Activated gamma-delta T cell (primary cell): ENCODE data around the gene KCNAB1.
"Not testable (repeated sequence)": the region's sequence is repeated elsewhere in the genome, so short reads cannot be mapped to it uniquely, and the experiment has no call there.

ENCODE experiments used
- DNase-seq: peaks from one replicate; lab custom pipeline; 2025; lab: John Stamatoyannopoulos, UW

KCNAB1 gene

DNA sequence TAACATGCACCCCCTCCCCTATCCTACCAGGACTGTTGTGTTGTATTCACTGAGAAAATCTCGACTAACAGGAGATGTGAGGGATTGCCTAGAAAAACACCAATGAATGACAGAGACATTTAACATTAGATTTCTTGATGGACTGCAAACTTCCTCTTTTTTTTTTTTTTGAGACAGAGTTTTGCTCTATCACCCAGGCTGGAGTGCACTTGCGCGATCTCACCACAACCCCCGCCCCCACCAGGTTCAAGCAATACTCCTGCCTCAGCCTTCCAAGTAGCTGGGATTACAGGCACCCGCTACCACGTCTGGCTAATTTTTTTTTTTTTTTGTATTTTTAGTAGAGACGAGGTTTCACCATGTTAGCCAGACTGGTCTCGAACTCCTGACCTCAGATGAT lies 17.0 kb downstream of the KCNAB1 start:
- not testable (repeated sequence) for DNase-seq

GRCh38 chr3:156140001-156140595 lies 19.7 kb downstream of the KCNAB1 start:
- no peak for DNase-seq

- no peak for DNase-seq
Measured at GRCh38 chr3:156142702-156143101, 22.3 kb downstream of the KCNAB1 start.

- DNase-seq = no peak
Measured at GRCh38 chr3:156143136-156143535, 22.8 kb downstream of the KCNAB1 start.

- no peak for DNase-seq
Measured at GRCh38 chr3:156144060-156144459, 23.7 kb downstream of the KCNAB1 start.

DNA sequence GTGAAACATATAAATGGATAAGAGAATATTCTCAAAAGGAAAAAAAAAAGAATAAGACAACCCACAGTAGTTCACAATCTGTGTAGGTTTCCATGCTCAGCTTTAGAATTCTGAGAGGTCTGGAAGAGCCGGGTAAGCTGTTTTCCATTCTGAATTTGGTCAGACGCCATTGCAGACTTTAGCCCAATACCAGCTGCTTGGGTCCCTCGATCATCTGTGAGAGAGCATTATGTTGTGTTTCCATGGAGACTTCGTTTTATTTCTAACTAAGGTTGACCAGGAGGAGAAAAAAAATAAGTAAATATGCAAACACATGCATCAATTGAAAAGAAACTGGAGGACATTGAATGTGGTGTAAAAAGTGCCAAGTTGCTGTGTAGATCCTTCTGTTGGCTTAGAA lies 25.5 kb downstream of the KCNAB1 start:
- DNase-seq = no peak

DNA sequence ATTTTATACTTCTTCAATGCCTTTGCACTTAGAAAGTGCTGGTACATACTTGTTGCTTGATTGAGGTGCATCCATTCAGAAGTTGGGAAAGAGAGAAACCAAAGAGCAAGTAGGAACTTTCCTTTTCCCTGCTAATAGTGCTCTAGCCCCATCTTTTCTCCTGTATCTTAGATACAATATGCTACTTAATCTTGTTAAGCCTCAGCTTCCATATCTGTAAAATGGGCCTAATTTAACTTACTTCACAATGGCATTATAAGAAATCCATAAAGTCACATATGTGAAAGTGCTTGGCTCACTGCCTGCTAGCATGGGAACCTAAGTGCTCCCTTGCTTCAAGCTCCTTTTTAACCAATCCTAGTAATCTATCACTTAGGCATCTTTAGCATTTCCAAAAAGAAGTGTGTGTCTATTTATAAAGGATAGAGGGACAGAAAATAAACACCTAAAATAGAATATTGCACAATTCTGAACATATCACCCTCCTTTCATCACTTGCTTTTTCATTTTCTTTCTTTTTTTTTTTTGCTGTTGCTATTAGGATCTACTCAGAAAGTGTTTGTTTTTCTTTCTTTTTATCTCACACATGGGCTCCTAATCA lies 28.1 kb downstream of the KCNAB1 start:
- no peak for DNase-seq

- DNase-seq = no peak
Measured at GRCh38 chr3:156148946-156149381, 28.6 kb downstream of the KCNAB1 start.

DNA sequence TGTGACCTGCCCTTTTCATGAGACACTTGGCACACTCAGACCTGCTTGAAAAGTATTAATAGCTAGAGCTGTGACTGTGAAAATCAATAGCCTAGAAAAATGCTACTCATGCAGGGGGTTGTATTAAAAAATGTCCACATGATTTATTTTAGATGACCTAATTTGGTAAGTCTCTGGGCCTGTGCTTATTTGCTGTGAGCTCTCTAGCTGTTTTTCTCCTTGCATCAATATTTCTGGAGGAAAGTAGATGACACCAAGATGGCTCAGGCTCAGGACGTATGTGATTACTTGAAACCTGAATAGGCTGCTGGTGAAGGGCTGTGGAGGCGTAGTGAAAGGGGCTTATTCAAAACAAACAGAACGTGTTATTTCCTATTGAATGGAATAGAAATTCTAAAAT lies 29.5 kb downstream of the KCNAB1 start:
- no peak for DNase-seq

DNA sequence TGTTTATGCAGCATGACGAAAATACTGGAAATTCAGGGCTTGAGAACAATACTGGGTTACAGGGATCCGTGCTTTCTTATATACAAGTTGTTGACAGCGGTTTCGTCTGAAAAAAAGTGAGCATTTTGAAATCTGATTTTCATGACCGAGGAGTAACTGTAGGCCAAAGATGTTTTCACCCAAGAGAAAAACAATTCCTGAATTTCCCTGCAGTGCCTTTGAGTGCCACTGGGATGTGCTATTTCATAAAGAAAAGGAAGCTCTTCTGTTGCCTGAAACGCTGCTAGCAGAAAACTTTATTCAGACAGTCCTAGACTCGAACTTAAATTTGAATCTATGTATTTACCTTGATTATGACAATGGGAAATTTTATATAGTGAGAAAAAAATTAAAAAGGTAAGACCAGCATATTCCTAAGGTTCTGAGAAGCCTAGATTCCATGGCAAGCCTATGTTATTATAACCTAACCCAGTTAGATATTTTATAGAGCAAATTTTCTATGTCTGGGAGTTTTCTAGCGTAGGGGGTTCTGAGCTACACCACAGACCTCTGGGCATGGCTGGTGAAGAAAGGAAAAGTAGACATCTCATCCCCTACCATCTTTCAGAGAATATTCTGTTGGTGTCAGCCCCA lies 30.2 kb downstream of the KCNAB1 start:
- no peak for DNase-seq

- DNase-seq = no peak
Measured at GRCh38 chr3:156151824-156152428, 31.5 kb downstream of the KCNAB1 start.

DNA sequence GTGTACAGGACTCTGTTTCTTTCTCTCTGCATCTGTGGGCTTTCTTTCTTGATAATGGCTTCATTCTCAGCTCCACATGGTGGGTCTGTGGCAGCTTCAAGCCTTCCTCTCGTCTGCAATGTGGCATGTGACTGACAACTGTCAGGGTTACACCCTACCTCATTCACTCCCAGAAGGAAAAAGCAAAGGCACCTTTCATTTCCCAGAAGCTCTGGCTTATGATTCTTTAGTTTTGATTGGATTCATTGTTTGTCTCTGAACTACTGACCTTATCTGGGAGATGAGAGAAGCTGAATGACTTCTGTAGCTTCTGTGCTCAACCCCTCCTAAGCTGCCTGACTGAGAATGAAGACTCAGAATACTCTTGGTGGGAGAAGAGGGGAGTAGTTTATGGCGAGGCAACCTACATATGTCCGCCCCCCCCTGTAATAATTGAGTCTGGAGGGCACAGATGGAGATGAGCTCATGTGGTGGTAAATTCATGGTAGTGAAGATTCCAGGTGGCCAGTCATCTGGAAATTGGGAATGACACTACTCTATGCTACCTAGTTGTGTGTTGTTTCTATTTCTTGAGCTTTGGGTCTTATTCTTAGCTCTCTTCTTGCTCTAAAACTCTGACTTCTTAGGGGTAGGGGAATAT lies 38.4 kb downstream of the KCNAB1 start:
- no peak for DNase-seq

- DNase-seq = no peak
Measured at GRCh38 chr3:156160647-156161046, 40.3 kb downstream of the KCNAB1 start.

GRCh38 chr3:156161172-156161571 lies 40.8 kb downstream of the KCNAB1 start:
- no peak for DNase-seq

- DNase-seq = no peak
Measured at GRCh38 chr3:156163848-156164247, 43.5 kb downstream of the KCNAB1 start.

GRCh38 chr3:156166808-156167207 lies 46.4 kb downstream of the KCNAB1 start:
- no peak for DNase-seq

GRCh38 chr3:156170571-156170970 lies 50.2 kb downstream of the KCNAB1 start:
- DNase-seq = no peak

GRCh38 chr3:156171281-156172267 lies 51.2 kb downstream of the KCNAB1 start:
- no peak for DNase-seq

GRCh38 chr3:156172536-156172935 lies 52.2 kb downstream of the KCNAB1 start:
- no peak for DNase-seq

DNA sequence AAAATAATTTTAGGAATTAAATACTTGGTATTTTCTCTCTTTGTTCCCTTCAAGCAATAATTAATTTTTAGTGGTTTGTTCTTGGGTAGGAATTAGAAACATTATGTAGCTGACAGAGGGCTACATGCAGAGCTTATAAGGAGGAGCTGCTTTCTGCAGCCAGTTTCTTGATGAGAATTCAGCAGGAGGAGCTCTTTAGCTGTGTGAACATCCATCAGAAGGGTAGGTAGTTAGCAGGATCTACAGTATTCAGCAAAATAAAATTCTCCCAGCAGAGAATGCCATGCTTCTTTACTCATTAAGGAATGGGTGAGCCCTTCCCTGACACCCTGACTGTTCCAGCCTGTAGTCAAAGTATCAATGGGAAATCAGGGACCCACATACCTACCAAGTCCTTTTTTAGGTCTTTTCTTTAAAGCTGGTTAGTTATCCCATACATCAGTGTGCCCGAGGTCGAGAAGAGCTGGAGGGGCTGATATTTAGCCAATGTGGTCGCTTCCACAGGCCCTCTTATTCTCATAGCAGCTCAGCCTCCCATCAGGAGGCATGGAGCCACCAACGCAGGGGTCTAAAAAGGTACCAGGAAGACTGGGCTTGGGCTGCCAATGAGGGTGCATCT lies 54.0 kb downstream of the KCNAB1 start:
- DNase-seq = no peak

- no peak for DNase-seq
Measured at GRCh38 chr3:156175570-156175969, 55.2 kb downstream of the KCNAB1 start.
